HG03175 (cell line): ENCODE results near the gene MED13L.

Experiments used
- ATAC-seq: cut with Tn5 transposase; IDR thresholded peaks from one replicate; pipeline ENCODE4 v1.9.1; 2021; ENCODE audit warnings: mild to moderate bottlenecking, moderate library complexity; ENCODE audit not compliant: unreplicated experiment

The MED13L gene

DNA sequence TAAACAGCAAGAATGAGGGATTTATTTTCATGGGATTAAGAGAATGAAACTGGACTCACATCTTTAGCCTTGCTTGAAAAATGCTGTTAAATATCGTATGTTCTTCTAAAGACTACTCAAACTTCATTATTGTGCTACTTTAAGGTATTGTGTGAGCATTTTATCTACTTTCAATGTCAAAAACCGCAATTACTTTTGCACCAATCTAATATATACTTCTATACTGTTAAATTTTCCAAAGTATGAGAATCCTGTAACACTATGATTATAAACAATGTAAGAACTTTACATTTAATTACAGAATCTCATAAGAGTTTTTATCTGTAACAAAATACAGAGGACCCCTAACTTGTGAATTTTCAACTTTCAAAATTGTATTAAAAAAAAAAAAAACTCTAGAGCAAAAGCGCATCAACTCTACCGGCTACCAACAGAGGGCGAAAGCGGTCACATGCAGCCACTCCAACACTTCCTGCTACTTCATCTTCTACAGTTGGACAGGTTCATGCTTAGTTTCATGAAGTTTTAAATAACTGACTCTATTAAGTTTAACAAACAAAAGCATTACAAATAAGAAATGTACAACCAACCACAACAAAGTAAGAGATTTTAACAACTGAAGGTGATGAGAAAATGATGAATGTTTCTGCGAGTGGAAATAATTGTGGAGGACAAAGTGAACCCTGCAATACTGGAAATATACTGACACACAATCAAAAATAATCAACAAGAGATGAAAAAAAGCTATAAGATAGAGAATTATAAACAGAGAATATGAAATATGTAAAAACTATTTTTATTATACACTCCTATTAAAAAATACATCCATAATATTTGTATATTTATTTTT, 210.9 kb downstream of the MED13L start:
- ATAC-seq = no peak

DNA sequence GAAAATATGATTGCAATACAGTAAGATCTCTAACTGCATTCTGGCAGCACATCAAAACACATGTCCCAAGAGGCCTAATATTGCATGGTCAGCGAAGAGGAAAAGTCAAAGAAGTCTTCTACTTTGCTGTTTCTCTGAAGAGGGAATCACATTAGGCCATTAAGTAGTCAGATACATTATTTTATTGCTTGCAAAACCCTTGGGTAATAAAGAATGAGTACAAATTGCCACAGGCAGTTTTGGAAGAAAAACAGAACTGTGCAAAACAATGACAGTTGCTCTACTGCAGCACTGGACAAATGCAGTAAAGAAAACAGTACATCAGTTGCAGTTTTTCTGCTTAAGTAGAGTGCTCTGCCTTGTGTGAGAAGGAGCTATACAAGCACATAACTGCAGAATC, 211.9 kb downstream of the MED13L start:
- ATAC-seq = no peak

DNA sequence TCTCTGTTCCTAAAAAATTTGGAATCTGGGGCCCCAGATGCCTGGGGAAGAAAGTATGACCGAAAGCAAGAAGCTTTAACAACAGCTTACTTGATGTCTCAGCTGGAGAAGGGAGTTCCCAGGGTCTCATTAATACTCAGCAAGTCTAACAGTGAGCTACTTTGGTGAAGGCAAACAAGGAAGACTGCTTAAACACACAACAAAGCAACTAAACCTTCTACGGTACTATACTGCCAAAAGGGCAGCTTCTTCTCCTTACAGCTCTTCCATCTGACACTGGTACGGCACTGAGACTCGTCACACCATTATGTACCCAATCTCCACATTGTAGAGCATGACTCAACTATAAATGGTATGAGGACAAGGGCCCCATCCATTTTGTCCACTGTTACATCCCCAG, 213.0 kb downstream of the MED13L start:
- ATAC-seq = no peak

GRCh38 chr12:116062698-116063097, 214.8 kb downstream of the MED13L start:
- ATAC-seq = no peak

DNA sequence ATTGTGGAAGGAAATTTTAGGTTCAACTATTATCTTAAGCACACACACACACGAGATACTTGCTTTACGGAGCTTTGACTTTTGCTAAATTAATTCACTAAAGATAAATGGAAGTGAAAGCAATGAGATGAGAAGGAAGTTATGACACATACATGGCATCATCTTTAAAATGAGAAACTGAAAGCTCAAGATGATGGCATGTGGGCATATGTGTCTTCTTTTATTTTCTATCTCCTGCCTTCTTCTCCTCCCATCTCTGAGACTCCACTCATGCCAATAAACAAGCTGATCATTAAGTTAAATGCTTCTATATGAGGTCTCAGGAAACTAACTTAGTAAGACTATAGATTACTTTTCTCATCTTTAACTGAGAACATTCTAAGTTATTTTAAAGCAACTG, 216.7 kb downstream of the MED13L start:
- ATAC-seq = peak; percentile 95

DNA sequence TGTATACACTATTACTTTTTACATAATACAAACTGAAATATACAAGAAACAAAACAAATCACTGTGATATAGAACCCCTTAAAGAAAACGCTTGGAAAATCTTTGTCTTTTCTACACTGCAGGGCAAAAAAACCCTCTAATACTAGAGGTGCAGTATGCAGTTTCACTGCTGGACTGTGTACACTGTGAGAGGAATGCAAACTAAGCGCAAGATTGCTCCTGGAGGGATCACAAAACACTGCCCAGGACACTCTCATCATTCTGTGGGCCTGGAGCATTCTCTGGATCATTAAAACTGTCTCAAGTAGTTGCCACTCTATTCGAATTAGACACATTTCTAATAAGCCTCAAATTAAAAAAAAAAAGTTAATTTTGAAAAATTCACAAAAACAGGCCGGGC, 217.6 kb downstream of the MED13L start:
- ATAC-seq = no peak

DNA sequence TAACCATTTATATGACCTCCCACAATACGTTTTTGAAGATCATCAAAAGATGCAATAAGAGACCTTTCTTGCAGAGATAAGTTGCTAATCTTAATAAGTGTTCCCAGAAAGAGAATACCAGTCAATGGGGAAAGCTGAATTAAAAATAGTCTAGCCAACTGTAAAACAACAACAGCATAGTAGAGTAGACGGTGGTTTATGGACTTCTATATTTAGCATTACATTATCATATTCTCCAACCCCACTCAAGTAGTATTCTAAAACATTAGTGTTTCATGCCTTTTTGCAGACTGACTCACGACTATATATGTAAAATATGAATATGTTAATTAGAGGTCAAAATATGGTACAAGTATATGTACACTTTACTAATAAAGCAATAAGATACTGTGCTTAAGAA, 218.9 kb downstream of the MED13L start:
- ATAC-seq = no peak

DNA sequence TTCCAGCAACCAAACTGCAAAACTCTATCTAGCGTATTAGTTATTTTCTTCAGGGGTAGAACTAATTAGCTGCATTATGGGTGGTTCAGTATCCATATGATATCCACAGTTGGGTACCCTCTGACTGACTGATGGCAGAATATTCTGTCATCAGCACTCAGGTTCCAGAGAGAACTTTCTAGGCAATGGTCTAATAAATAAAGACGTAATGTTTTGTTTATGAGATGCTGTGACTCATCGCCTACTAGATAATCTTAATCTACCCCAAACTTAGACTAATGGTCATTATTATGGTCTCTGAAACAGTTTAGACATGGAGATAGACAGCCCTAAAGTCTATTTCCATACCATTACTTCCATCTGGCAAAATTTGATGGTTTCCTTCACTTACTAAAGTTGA, 220.1 kb downstream of the MED13L start:
- no peak for ATAC-seq

- ATAC-seq = no peak
Observed at GRCh38 chr12:116055895-116056607, 221.4 kb downstream of the MED13L start.

DNA sequence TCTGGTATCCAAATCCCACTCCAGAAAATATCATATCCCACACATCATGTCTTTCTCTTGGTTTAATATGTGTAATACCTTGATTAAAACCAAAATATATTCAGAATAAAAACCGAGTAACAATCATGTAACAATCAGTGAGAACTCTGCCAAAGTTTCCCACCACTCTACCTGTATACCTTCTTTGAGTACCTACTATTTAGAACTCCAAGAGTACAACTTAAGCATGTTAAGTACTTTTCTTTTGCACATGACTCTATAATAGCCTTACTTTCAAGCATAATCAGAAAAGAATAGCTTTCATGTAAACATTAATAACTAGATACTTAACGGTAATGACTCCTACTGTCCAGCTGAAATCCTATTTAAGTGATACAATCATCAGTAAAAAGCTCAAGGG, 223.2 kb downstream of the MED13L start:
- no peak for ATAC-seq

- ATAC-seq = no peak
Observed at GRCh38 chr12:116053479-116054200, 223.9 kb downstream of the MED13L start.

DNA sequence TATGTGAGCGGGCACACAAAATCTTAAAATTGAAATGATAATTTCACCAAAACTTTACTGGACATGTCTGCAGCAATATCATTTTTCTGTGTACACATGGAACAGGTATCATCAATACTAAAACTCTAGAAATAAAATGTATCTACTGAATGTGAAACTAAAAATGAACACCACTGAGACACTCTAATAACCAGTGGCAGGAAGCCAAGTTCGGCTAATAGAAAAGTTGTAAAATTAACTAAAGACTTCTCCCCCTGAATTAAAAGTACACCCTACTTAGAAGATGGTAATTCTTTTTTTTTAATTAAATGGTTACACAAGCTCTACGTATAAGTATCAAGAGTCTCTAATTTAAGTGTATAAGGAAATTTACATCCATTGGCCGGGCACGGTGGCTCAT, 227.2 kb downstream of the MED13L start:
- no peak for ATAC-seq

DNA sequence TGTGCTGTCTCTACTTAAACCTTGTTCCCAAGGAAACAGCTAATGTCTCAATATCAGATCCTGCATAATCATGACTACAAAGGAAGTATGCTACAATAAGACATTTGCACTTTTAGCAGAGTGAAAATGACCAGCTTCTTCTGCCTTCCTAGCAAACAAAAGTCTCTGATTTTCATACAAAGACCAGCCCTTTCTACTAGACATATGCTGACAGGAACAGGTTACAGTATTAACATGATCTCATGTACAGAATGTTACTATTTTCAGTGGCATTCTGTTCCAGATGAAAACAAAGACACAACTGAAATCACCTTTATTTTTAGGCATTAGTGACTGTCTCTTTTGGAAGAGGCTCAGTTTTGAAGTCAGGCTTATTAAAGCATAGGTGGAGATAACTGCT, 228.6 kb downstream of the MED13L start:
- ATAC-seq = no peak

GRCh38 chr12:116046039-116046438, 231.5 kb downstream of the MED13L start:
- no peak for ATAC-seq

DNA sequence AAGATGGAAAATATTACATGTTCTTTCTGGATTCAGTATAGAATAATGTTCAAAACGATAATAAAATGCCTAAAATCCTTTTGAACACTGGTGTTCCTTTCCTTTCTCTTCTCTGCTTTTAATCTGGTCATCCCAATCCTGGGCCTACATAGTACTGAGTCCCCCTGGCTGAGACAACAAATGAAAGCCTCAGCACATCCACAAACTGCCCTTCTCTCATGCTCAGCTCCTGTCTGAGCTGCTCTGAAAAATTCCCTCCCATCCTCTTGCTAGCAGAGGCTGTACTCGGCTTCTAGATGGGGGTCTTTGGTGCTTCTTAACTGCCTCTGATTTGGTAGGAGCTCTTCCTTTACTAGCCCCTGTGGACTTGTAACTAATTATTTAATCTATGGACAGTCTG, 232.3 kb downstream of the MED13L start:
- no peak for ATAC-seq

GRCh38 chr12:116043659-116044535, 233.6 kb downstream of the MED13L start:
- no peak for ATAC-seq

- ATAC-seq = no peak
Observed at GRCh38 chr12:116040402-116040801, 237.1 kb downstream of the MED13L start.

DNA sequence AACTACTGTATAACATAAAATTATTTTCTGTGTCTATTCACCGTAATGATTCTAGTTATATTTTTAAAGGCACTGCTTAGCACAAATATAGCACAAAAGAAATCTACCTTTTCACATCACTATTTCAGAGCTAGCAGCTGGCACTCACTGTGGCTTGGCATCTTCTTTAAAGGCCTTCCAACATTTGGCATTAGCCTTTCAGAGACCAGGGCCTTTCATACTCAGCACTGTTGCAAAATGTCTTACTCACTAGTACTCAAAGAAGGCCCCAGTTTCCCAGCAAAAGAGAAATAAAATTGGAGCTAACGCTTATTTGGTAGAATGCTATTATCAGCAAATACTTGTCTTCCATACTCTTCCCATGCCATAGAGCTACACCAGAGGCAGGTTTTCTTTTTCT, 238.4 kb downstream of the MED13L start:
- ATAC-seq = no peak

DNA sequence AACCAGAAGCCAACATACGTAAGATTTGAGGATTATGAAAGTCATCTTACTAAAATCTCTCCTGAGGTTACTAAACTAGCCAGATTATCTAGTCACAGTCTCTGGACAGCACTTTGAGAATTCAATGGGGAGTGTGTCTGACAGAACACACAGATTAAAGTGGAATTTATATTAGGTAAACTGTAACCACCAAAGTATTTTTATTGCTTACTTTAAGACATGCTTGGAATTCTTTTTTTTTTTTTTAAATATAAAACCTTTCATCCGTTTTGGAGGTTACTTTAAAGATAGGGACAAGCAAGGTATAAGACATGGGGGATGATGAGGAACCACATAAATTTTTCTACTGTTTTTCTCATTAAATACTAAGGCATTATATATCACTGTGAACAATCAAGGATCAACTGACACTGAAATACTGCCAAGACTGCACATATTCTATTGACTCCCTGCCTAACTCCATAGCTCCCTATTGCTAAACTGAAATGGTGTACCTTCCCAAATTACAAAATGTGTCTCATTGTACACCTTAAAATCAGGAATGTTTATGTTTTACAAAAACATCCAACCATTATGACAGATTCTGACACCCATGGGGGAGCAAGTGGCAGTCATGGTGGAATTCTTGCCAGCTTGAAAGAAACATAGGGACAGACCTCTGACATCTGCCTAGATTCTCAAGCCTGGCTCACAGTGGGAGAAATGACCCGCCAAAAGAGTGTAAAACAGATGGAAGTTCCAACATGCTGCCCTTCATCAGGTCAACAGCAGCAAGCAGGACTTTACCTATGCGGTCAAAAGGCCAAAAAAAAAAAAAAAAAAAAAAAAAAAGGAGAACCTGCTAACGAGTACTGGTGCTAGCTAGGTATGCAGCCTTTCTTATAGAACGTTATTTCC, 239.3 kb downstream of the MED13L start:
- ATAC-seq = no peak

GRCh38 chr12:116033765-116034164, 243.7 kb downstream of the MED13L start:
- no peak for ATAC-seq
